NOMO-1 (cell line): ENCODE measurements around the gene TCEAL5.
"Not testable (repeated sequence)": the region's sequence is repeated elsewhere in the genome, so short reads cannot be mapped to it uniquely, and the experiment has no call there.

ENCODE experiments used
- DNase-seq, 2 experiments: peaks; one replicate each; lab custom pipeline; 2025; ENCODE audit not compliant: unreplicated experiment in 2 of 2; lab: John Stamatoyannopoulos, UW

The TCEAL5 gene

GRCh38 chrX:103276581-103277002, at the start of gene TCEAL5:
Gene TCEAL5, minus strand, starts transcription at chrX:103276750. Its CDS starts 2,187 bp downstream, at chrX:103274563.
- no peak for DNase-seq

DNA sequence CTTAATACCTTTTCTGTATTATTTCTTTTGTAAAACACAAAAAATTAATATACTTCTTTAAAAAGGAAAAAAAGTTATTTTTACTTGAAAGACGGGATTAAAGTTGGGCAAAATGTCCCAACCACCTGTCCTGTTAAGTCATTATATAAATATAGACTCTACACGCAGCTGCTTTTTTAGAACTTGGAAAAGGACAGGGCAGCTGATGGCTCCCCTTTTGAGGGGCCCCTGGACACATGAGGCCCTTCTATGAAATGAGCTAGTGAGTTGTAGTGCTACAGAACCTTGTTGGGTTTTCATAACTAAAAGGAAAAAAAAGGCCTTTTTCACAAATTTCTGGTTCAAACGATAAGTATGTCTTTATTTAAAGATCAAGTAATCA, 34.8 kb upstream of the TCEAL5 start:
- no peak for DNase-seq

DNA sequence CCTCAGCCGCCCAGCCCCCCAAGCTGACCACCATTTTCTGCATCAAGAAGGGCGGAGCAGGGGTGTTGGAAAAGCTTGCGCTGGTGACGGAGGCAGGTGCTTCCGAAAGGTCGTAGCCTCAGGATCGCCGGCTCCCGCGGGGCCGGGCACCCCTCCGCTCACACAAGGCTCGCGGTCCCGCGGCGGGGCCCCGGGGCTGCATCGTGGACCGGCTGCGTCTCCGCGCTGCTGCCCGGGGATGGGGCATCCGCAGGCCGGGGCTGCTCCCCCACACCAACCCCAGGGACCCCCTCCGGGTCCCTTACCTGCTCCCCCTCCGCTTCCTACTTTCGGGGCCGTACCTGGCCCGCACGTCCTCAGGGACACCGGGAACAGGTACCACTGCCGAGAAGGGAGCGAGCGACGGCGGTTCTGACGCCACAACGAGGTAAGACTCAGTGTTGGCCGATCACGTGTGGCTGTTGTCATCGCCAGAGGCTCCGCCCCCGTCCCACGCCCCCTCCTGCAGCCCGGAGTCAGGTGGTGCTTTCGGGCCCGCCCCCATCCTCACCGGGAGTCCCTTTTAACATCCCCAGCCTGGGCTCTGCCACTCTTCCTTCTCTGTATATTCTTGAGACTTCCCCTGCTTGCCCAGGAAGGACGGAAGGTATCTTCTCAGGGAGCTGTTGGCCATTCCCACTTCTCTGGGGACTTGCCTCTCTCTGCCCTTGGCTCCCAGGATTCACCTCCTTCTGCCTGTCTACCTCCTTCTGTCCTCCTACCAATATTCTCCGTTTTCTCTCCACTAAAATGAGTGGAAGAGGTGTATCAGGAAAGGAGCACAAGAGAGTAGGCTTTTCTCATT, 34.2 kb upstream of the TCEAL5 start, which contains the start of gene BEX2:
TSS of gene BEX2 (minus strand) at position 436 of the 844 bp plus-strand sequence. CDS start 1,014 bp downstream, outside the sequence.
- DNase-seq, result no peak

- DNase-seq, result no peak
Measured at GRCh38 chrX:103309860-103310554, 33.5 kb upstream of the TCEAL5 start.

GRCh38 chrX:103305666-103306065, 29.1 kb upstream of the TCEAL5 start:
- DNase-seq, result not testable (repeated sequence)

DNA sequence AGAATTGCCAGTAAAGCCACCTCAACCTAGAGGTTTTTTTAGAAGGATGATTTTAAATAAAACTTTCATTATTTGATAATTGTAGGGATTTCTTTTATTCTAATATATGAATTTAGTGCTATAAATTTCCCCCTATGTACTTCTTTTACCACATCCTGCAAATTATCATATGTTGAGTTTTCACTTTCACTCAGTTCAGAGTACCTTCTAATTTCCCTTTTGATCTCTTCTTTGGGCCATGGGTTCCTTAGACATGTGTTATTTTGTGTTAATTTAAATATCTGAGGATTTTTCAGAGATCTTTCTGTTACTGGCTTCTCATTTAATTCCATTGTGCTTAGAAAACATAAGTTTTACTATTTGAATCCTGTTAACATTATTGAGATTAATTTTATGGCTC, 28.2 kb upstream of the TCEAL5 start:
- DNase-seq, result no peak

DNA sequence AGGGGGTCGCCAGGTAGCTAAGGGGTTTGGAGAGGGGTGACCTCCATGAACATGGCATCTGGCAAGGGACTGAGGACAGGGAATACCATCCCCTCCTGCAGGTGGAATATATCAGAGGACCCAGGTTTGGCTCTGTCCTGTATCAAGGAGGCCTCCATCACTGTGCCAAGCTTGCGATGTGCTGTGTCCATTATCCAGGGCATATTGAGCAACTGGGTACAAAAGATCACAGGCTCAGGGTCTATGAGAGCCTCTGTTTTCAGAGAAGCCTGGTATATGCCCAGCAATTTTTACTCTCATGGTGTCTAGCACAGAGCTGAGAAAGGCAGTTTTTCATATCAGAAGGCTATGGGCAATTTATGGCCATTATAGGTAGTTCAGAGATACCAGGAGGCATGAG, 16.6 kb upstream of the TCEAL5 start:
- DNase-seq, result no peak

DNA sequence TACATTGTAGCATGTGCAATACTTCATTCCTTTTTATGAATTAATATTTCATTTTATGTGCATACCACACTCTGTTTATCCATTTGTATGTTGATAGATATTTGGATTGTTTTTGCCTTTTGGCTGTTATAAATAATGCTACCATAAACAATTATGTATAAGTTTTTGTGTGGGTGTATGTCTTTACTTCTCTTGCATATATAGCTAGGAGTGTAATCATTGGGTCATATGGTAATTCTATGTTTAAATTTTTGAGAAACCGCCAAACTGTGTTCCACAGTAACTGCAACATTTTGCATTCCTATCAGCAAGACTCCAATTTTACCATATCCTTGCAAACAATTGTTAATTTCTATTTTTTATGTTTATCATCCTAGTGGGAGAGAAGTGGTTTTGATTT, 3.1 kb upstream of the TCEAL5 start:
- no peak for DNase-seq

DNA sequence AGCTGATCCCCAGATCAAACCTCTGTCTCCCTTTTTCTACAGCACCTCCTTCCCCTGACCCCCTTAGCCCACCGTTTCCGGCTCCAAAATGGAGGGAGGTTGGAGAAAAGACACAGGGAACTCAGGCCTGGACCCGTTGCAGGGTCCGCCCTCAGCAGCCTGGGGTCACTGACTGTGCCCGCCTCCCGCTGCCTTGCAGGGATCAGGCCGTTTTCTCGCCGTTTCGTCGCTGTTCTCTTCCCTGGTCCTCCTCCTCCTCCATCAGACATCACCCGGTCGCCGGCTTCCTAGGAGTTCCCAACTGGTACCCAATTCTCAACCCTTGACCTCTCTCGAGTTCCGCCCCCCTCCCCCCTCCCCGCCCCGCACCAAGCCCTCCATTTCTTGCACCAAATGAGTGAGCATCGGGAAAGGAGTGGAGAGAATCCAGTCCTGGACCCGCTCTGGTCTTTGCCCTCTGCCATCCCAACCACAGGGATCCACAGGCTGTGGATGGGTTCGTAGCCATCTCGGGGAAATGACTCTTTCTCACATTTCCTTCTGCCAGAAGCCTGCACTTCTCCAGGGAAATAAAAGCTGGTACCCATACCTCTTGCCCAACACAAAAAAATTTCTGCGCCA, 493 bp downstream of the TCEAL5 start:
- no peak for DNase-seq

DNA sequence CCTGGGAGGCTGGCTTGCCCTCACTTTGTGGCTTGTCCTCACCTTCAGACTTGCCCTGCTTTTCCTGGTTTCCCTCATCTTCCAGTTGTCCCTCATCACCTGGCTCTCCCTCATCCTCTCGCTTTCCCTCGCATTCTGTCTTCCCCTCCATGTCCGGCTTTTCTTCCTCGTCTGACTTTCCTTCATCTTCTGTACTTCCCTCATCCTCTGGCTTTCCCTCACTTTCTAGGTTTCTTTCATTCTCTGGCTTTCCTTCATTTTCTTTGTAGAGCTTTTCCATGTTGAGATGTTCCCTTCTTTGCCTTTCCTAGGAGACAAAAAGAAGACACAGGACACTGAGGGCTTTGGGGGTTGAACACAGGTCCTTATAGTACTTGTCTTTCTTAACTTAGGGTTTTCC, 2.3 kb downstream of the TCEAL5 start:
- no peak for DNase-seq

- DNase-seq, result no peak
Measured at GRCh38 chrX:103258275-103258674, 18.3 kb downstream of the TCEAL5 start.

GRCh38 chrX:103256651-103257050, 19.9 kb downstream of the TCEAL5 start:
- no peak for DNase-seq

DNA sequence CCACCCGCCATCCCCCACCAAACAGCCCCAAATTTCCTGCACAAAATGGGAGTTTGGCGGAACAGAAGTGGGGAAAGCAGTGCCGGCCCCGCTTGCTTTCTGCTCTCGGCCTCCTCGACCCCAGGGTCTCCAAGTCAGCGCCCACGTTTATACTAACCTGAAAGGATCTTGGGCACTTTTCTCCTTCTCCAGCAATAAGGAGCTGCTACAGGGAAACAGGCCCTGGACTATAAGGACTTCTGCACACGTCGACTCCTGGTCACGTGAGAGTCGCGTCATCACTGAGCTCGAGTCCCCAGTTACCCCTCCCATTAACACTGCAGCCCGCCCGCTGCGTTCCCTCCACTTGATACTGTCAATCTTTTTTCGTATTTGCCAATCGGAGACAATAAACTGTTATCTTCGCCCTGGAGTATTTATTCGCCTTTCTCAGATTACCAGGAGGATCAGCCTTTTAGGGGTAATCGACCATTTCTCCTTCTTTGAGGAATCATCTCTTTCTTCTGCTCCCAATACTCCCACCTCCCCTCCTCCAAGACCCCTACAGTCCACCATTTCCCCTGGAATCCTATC, 21.5 kb downstream of the TCEAL5 start, which contains the start of gene TCEAL8:
TSS of gene TCEAL8 (minus strand) at position 235 of the 573 bp plus-strand sequence. CDS start 1,176 bp downstream, outside the sequence.
- DNase-seq, result peak; percentile 30 to 44

DNA sequence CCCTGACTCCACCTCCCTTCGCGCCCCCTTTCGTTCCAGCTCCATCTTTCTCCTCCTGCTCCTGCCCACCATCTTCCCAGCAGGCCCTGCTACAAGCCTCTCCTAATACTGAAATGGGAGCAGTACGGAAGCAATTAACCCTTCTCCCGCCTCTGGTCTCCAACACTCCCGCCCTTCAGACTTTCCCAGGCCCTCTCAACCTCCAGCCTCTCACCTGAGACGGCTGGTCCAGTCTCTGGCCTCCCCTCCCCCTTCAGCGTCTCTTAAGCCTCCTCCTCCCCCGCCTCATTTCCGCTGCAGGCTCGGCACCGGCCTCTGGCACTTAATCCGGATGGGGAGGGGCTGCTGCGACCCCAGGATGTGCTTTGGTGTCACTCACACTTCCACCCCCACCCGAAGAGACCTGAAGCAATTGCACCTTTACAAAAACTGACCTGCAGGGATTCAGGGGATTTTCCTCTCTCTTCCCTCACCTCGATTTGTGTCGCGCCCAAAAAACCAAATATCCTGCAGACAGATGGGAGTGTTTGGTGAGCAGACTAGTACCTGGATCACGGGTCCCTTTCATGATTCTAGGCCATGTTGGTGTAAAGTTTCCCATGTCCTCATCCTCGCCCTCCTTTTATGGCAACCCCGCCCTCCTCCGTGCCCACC, 22.3 kb downstream of the TCEAL5 start:
- peak in 1 of 2 experiments; percentile 9 for DNase-seq

DNA sequence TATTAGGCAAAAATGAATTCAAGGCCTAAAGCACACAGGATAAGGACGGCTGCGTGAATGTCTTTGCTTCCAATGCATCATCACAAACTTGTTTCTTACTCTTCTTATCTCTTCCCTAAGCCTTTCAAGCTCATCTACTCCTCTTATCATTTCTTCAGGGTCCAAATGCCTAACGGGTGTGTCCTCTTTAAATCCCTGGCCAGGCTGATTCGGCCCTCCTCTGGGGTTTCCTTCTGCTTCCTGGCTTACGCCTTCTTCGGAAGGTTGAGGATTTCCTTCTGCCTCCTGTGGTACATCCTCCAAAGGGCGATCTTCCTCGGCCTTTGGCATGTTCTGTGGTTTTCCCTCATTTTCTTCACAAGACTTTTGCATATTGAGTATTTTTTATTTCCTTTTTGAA, 22.9 kb downstream of the TCEAL5 start:
- DNase-seq, result no peak

- DNase-seq, result no peak
Measured at GRCh38 chrX:103250977-103251376, 25.6 kb downstream of the TCEAL5 start.

- DNase-seq, result no peak
Measured at GRCh38 chrX:103249805-103250204, 26.7 kb downstream of the TCEAL5 start.

GRCh38 chrX:103248553-103248952, 28.0 kb downstream of the TCEAL5 start:
- peak in 1 of 2 experiments; percentile 24 for DNase-seq

GRCh38 chrX:103240155-103240554, 36.4 kb downstream of the TCEAL5 start:
- no peak for DNase-seq

DNA sequence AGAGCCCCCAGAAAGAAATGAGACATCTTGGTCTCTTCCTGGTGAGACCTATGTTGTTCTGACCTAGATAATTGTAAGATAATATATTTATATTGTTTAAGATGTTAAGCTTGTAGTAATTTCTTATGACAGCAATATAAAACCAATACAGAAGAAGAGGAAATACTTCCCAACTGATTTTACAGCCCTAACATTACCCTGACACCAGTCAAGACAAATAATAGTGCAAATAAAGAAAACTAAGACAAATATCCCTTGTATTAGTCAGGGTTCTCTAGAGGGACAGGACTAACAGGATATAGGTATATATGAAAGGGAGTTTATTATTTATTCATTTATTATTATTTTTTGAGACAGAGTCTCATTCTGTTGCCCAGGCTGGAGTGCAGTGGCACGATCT, 40.3 kb downstream of the TCEAL5 start:
- DNase-seq, result no peak
